HEK293 (cell line): Measurements from ENCODE around the gene TRAF1.

Experiments used
- CTCF ChIA-PET: fragments of 350-600 bp; formaldehyde crosslinking; extraction: SDS; loops from one replicate; lab custom pipeline; 2021; ENCODE audit warnings: antibody characterized with exemption; lab: Yijun Ruan, JAX
- POLR2A ChIA-PET: fragments of 300-600 bp; formaldehyde crosslinking; extraction: SDS; loops from one replicate; lab custom pipeline; 2020; ENCODE audit warnings: antibody characterized with exemption, inconsistent platforms; lab: Yijun Ruan, JAX
- H3K27ac ChIP-seq: fragments of 200-500 bp; sonication (Bioruptor generic); 2 replicates; pipeline ENCODE4 v1.5.1; 2014; ENCODE audit warnings: low read depth, low read length, control low read depth, inconsistent platforms; ENCODE audit errors: extremely low read depth
- H3K36me3 ChIP-seq, 2 experiments: fragments of 200-500 bp in 1 of 2; sonication (Bioruptor generic) in 1 of 2; 1 replicate in 1 of 2; 2 replicates in 1 of 2; pipeline ENCODE4 v1.5.1; 2014 to 2017; ENCODE audit warnings: inconsistent platforms in 2 of 2, low read length in 2 of 2; ENCODE audit not compliant: control insufficient read depth in 2 of 2, insufficient read depth in 1 of 2
- H3K4me1 ChIP-seq: fragments of 200-500 bp; sonication (Bioruptor generic); 2 replicates; pipeline ENCODE4 v1.5.1; 2014; ENCODE audit warnings: mild to moderate bottlenecking, low read length, inconsistent platforms; ENCODE audit not compliant: control insufficient read depth, insufficient read depth
- H3K4me3 ChIP-seq: 2 replicates; pipeline ENCODE4 v1.5.1; 2011; ENCODE audit warnings: low read depth, mild to moderate bottlenecking, control low read depth, low read length, moderate library complexity
- H3K9me3 ChIP-seq: fragments of 200-500 bp; sonication (Bioruptor generic); 2 replicates; pipeline ENCODE4 v1.5.1; 2014; ENCODE audit warnings: low read depth, low read length, inconsistent platforms; ENCODE audit not compliant: control insufficient read depth, insufficient read depth
- GLI4 ChIP-seq: fragments of 450-650 bp; formaldehyde crosslinking; IDR thresholded peaks from 2 replicates; pipeline ENCODE4 v1.5.1; 2016; ENCODE audit warnings: missing biosample characterization, missing genetic modification characterization
- KLF7 ChIP-seq: fragments of 450-650 bp; formaldehyde crosslinking; IDR thresholded peaks from 2 replicates; pipeline ENCODE4 v1.5.1; 2016; ENCODE audit warnings: missing biosample characterization, missing genetic modification characterization, borderline replicate concordance
- SETDB1 ChIP-seq: IDR thresholded peaks from one replicate; pipeline ENCODE4 v1.6.1; 2017; ENCODE audit warnings: mild to moderate bottlenecking, low read length, moderate library complexity, mixed read lengths; ENCODE audit not compliant: insufficient read length
- SP3 ChIP-seq: fragments of 450-650 bp; formaldehyde crosslinking; IDR thresholded peaks from 2 replicates; pipeline ENCODE4 v1.5.1; 2016; ENCODE audit warnings: missing biosample characterization, missing genetic modification characterization
- ZNF621 ChIP-seq: fragments of 450-650 bp; formaldehyde crosslinking; IDR thresholded peaks from 2 replicates; pipeline ENCODE4 v1.5.1; 2017; ENCODE audit warnings: missing biosample characterization, missing genetic modification characterization
- ZNF670 ChIP-seq: fragments of 450-650 bp; formaldehyde crosslinking; IDR thresholded peaks from 2 replicates; pipeline ENCODE4 v1.5.1; 2016; ENCODE audit warnings: missing biosample characterization, missing genetic modification characterization, low read depth
- ZNF792 ChIP-seq: fragments of 450-650 bp; formaldehyde crosslinking; IDR thresholded peaks from 2 replicates; pipeline ENCODE4 v1.5.1; 2016; ENCODE audit warnings: missing biosample characterization, missing genetic modification characterization
- TF ChIP-seq, protein P1 (sequence below): fragments of 450-650 bp; formaldehyde crosslinking; IDR thresholded peaks from 2 replicates; pipeline ENCODE4 v1.5.1; 2017; ENCODE audit warnings: missing biosample characterization, missing genetic modification characterization
- TF ChIP-seq, protein P2 (sequence below): fragments of 450-650 bp; formaldehyde crosslinking; IDR thresholded peaks from 2 replicates; pipeline ENCODE4 v1.5.1; 2016; ENCODE audit warnings: missing biosample characterization, missing genetic modification characterization
- TF ChIP-seq, protein P3 (sequence below): fragments of 450-650 bp; formaldehyde crosslinking; optimal IDR thresholded peaks from 2 replicates; pipeline ENCODE3; 2016; ENCODE audit warnings: missing biosample characterization, mild to moderate bottlenecking, missing genetic modification characterization
- TF ChIP-seq, protein P4 (sequence below): fragments of 450-650 bp; formaldehyde crosslinking; IDR thresholded peaks from 2 replicates; pipeline ENCODE4 v1.5.1; 2016; ENCODE audit warnings: missing biosample characterization, missing genetic modification characterization
- TF ChIP-seq, protein P5 (sequence below): fragments of 450-650 bp; formaldehyde crosslinking; IDR thresholded peaks from 2 replicates; pipeline ENCODE4 v1.5.1; 2016; ENCODE audit warnings: missing biosample characterization, missing genetic modification characterization, borderline replicate concordance

Gene TRAF1

DNA sequence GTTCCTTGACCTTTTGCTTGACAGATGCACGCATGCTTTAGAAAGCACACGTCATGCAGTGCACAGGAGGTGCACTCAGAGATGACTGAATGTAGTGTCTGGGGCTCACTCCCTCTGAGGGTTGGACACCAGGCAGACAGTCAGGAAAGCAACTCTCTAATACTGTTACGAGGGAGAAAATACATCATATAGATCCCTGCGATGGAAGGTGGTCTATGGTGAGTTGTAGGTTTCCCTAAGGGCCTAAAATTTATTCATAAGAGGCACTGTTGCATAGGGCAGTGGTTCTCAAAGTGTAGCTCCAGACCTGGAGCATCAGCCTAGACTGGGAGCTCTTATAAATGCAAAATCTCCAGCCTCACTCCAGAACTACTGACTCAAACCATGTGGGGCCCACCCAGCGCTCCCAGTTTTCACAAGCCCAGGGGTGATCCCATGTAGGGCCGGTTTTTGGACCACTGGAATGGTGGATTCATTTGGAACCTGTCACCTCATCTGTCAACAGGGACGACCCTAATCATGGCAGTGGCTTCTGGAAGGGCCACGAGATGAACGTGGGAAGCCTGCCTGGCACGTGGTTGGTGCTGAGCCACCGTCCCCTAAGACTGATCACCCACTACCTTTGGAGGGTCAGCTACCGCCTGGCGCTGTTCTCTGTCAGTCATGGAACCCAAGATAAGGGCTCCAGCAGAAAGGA is 32.8 kb downstream of the TRAF1 start:
- Histone ChIP-seq H3K27ac (no peak overlapping the region), H3K9me3 (no peaks in the 10 kb centered on the region)
- TF ChIP-seq ZNF792 = no peak
- TF ChIP-seq, all 188 proteins: peak for 0
- no peaks in the 10 kb centered on the region for H3K4me1 ChIP-seq
- CTCF ChIA-PET = no interaction called here
- H3K36me3 ChIP-seq = no peaks in the 10 kb centered on the region
- POLR2A ChIA-PET = no interaction called here
- H3K4me3 ChIP-seq = no peak overlapping the region

DNA sequence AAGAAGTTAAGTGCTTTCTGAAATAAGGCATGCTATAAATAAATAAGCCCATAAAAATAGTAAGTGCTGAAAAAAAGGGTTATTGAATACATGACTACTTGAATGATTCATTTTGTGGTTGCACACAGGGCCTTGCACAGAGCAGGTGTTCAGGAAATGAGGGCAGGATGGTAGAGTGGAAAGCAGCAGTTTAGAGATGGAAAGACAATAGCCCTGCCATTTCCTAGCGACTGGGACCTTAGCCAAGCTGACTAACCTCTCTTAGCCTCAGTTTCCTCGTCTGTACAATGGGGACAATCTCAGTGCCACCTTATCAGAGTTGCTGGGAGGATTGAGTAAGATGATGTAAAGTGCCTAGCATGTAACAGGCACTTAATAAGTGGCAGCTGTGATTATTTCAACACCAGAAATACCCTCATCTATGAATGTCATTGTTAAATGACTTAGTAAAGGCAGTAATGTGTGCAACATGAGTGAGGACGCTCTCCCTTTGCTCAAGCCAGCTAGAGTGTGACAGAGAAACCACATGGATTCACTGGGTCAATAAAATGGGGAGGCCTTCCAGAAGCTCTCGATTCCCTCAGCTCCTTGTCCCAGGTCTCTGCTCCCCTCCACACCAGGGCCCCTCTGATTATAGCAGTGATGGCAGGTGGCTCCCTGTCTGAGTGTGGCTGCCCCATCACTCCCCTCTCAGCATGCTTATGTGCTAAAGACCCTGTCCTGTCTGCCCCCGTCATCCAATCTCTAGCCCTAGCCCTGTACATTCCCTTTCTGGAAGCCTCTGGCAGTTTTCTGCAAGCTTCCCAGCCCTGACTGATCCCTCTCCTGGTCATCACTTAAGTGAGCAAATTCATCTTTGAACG is 33.6 kb downstream of the TRAF1 start:
- Histone ChIP-seq H3K4me1 (no peaks in the 10 kb centered on the region), H3K27ac (no peak overlapping the region), H3K4me3 (no peak overlapping the region)
- ChIA-PET CTCF (no interaction called here), POLR2A (no interaction called here)
- TF ChIP-seq, protein P1, sequence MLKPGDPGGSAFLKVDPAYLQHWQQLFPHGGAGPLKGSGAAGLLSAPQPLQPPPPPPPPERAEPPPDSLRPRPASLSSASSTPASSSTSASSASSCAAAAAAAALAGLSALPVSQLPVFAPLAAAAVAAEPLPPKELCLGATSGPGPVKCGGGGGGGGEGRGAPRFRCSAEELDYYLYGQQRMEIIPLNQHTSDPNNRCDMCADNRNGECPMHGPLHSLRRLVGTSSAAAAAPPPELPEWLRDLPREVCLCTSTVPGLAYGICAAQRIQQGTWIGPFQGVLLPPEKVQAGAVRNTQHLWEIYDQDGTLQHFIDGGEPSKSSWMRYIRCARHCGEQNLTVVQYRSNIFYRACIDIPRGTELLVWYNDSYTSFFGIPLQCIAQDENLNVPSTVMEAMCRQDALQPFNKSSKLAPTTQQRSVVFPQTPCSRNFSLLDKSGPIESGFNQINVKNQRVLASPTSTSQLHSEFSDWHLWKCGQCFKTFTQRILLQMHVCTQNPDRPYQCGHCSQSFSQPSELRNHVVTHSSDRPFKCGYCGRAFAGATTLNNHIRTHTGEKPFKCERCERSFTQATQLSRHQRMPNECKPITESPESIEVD = peak; percentile 42; the same call in 1 of the 2 replicates
- TF ChIP-seq, protein P2, sequence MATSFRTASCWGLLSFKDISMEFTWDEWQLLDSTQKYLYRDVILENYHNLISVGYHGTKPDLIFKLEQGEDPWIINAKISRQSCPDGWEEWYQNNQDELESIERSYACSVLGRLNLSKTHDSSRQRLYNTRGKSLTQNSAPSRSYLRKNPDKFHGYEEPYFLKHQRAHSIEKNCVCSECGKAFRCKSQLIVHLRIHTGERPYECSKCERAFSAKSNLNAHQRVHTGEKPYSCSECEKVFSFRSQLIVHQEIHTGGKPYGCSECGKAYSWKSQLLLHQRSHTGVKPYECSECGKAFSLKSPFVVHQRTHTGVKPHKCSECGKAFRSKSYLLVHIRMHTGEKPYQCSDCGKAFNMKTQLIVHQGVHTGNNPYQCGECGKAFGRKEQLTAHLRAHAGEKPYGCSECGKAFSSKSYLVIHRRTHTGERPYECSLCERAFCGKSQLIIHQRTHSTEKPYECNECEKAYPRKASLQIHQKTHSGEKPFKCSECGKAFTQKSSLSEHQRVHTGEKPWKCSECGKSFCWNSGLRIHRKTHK = no peak
- TF ChIP-seq, all 188 proteins: peak for 1
- H3K9me3 ChIP-seq = no peaks in the 10 kb centered on the region
- no peaks in the 10 kb centered on the region for H3K36me3 ChIP-seq

DNA sequence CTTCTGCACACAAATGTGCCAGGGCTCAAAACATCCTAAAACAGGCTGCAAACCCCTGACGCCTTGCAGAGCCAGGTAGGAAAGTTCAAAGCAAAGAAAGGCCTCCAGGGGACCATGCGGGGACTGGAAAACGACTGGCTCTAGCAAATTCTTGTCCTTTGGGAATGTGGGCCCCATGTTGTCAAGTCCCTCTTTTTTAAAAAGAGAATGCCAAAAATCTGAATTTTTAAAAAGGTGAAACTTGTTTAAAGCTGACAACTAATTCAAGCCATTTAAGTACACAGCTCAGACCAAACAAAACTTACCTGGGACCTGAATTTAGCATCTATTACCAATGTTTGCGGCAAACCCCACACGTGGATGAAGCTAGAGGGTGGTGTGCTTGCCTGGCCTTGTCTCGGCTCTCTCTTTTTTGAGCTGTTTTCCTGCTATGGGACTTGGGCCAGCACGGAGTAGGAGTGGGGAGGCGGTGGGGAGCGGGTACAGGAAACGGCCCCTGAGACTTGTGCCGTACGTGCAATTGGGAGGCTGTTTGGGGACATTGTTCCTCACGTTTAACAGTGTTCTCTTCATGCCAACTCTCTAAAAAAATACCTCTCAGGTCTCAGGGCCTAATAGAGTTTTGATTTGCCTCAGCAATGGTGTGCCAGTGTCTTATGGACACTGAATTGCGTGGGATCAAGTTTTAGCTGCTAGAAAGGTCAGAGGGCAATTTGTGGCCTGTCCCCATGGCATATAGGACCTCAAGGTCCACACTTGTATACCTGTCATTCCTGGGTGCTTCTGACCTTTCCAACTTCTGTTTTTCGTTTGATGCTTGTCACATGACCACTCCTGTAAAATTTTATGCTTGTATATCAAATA is 34.5 kb downstream of the TRAF1 start:
- Histone ChIP-seq H3K4me3 (no peak overlapping the region), H3K36me3 (no peaks in the 10 kb centered on the region), H3K9me3 (no peaks in the 10 kb centered on the region), H3K27ac (no peak overlapping the region), H3K4me1 (no peaks in the 10 kb centered on the region)
- ChIA-PET CTCF (no interaction called here), POLR2A (no interaction called here)
- no peak for TF ChIP-seq ZNF670 (tag by site-specific recombination)
- TF ChIP-seq KLF7 (tag by site-specific recombination) = no peak
- TF ChIP-seq ZNF621 = no peak
- no peak for TF ChIP-seq GLI4 (tag by site-specific recombination)
- no peak for TF ChIP-seq SP3 (tag by site-specific recombination)
- TF ChIP-seq SETDB1 = no peak
- TF ChIP-seq, protein P3, sequence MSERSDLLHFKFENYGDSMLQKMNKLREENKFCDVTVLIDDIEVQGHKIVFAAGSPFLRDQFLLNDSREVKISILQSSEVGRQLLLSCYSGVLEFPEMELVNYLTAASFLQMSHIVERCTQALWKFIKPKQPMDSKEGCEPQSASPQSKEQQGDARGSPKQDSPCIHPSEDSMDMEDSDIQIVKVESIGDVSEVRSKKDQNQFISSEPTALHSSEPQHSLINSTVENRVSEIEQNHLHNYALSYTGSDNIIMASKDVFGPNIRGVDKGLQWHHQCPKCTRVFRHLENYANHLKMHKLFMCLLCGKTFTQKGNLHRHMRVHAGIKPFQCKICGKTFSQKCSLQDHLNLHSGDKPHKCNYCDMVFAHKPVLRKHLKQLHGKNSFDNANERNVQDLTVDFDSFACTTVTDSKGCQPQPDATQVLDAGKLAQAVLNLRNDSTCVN (tag by site-specific recombination) = no peak
- TF ChIP-seq, protein P4, sequence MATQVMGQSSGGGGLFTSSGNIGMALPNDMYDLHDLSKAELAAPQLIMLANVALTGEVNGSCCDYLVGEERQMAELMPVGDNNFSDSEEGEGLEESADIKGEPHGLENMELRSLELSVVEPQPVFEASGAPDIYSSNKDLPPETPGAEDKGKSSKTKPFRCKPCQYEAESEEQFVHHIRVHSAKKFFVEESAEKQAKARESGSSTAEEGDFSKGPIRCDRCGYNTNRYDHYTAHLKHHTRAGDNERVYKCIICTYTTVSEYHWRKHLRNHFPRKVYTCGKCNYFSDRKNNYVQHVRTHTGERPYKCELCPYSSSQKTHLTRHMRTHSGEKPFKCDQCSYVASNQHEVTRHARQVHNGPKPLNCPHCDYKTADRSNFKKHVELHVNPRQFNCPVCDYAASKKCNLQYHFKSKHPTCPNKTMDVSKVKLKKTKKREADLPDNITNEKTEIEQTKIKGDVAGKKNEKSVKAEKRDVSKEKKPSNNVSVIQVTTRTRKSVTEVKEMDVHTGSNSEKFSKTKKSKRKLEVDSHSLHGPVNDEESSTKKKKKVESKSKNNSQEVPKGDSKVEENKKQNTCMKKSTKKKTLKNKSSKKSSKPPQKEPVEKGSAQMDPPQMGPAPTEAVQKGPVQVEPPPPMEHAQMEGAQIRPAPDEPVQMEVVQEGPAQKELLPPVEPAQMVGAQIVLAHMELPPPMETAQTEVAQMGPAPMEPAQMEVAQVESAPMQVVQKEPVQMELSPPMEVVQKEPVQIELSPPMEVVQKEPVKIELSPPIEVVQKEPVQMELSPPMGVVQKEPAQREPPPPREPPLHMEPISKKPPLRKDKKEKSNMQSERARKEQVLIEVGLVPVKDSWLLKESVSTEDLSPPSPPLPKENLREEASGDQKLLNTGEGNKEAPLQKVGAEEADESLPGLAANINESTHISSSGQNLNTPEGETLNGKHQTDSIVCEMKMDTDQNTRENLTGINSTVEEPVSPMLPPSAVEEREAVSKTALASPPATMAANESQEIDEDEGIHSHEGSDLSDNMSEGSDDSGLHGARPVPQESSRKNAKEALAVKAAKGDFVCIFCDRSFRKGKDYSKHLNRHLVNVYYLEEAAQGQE (tag by site-specific recombination) = no peak
- TF ChIP-seq, protein P5, sequence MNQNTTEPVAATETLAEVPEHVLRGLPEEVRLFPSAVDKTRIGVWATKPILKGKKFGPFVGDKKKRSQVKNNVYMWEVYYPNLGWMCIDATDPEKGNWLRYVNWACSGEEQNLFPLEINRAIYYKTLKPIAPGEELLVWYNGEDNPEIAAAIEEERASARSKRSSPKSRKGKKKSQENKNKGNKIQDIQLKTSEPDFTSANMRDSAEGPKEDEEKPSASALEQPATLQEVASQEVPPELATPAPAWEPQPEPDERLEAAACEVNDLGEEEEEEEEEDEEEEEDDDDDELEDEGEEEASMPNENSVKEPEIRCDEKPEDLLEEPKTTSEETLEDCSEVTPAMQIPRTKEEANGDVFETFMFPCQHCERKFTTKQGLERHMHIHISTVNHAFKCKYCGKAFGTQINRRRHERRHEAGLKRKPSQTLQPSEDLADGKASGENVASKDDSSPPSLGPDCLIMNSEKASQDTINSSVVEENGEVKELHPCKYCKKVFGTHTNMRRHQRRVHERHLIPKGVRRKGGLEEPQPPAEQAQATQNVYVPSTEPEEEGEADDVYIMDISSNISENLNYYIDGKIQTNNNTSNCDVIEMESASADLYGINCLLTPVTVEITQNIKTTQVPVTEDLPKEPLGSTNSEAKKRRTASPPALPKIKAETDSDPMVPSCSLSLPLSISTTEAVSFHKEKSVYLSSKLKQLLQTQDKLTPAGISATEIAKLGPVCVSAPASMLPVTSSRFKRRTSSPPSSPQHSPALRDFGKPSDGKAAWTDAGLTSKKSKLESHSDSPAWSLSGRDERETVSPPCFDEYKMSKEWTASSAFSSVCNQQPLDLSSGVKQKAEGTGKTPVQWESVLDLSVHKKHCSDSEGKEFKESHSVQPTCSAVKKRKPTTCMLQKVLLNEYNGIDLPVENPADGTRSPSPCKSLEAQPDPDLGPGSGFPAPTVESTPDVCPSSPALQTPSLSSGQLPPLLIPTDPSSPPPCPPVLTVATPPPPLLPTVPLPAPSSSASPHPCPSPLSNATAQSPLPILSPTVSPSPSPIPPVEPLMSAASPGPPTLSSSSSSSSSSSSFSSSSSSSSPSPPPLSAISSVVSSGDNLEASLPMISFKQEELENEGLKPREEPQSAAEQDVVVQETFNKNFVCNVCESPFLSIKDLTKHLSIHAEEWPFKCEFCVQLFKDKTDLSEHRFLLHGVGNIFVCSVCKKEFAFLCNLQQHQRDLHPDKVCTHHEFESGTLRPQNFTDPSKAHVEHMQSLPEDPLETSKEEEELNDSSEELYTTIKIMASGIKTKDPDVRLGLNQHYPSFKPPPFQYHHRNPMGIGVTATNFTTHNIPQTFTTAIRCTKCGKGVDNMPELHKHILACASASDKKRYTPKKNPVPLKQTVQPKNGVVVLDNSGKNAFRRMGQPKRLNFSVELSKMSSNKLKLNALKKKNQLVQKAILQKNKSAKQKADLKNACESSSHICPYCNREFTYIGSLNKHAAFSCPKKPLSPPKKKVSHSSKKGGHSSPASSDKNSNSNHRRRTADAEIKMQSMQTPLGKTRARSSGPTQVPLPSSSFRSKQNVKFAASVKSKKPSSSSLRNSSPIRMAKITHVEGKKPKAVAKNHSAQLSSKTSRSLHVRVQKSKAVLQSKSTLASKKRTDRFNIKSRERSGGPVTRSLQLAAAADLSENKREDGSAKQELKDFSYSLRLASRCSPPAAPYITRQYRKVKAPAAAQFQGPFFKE (tag by site-specific recombination) = no peak
